Placental pericyte (primary cell): Measurements from ENCODE around the gene OR13F1. TPM values are rescaled to one million over a fixed set of nuclear protein-coding genes. Genes with fewer than 3 reads are reported as not detected.

Source experiments
- total RNA-seq: library from RNA; depleted of rRNA; stranded (reverse); fragments of >200 nt; gene quantifications from 2 replicates; pipeline ENCODE4 v1.2.3, GENCODE V29; 2012

The OR13F1 gene, protein sequence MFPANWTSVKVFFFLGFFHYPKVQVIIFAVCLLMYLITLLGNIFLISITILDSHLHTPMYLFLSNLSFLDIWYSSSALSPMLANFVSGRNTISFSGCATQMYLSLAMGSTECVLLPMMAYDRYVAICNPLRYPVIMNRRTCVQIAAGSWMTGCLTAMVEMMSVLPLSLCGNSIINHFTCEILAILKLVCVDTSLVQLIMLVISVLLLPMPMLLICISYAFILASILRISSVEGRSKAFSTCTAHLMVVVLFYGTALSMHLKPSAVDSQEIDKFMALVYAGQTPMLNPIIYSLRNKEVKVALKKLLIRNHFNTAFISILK
- not detected in 2 replicates for total RNA-seq

DNA sequence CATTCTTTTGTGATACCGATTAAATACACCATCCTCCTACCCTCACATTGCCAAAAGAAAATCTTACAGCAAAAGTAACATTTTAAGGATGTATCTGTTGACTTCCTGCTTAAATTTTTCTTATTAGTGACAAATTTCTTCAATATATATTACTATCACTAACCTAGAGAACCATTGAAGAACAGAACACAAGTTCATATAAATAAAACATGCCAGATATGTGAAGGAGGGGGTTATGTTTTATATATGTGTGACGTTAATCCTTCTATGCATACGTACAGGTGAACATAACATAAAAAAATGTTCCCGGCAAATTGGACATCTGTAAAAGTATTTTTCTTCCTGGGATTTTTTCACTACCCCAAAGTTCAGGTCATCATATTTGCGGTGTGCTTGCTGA lies at the start of gene OR13F1:
OR13F1 (plus strand) TSS at position 301 of the 400 bp plus-strand sequence; CDS start at position 301, 0 bp downstream.

DNA sequence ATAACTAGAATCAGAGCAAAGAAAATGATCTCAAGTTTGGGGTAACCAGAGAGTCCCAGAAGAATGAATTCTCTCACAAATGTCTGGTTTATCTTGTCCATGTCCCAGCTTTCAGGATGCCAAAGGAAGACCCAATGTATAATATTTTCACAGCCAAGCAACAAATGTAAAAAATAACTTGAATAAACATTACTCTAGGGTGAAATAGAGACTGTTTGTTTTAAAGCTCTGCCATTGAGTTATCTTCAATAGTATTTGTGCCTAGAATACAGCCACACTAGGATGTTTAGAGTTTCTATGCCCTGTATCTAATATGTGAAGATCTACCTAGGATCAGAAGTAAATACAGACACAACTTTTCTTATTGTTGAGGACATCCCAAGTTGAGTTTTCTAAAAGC lies 23.0 kb downstream of the OR13F1 start, which contains the start of gene OR13C4:
OR13C4 (minus strand) TSS at position 101 of the 400 bp plus-strand sequence; CDS start at position 101, 0 bp downstream.

DNA sequence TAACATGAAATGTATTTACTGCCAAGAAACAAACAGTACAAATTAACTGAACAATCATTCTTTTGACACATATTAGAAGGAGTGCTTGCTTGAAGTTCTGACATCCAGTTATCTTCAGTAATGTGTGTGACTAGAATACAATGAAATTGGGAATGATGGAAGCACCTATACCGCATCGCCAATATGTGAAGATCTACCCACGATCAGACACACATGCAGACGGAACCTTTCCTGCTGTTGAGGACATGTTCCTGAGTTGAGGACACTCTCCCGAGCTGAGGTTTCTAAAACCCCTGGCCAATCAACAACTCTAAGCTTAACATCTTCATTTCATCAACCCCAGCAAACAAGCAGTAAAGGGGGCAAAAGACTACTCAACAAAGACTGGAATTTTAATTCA lies 32.7 kb downstream of the OR13F1 start, which contains the start of gene OR13C3:
OR13C3 (minus strand) TSS at position 101 of the 400 bp plus-strand sequence. CDS start 133 bp downstream, outside the sequence.

Other genes starting within 250 kb of the OR13F1 start
- not detected in 2 replicates for gene OR13C4, start 22.9 kb downstream of the OR13F1 start, total RNA-seq
- gene OR13C3, start 32.6 kb downstream of the OR13F1 start, total RNA-seq, result not detected in 2 replicates
- gene OR13C8, start 64.9 kb downstream of the OR13F1 start, total RNA-seq, result not detected in 2 replicates
- gene OR13C5, start 95.2 kb downstream of the OR13F1 start, total RNA-seq, result not detected in 2 replicates
- gene OR13C2, start 101.4 kb downstream of the OR13F1 start, total RNA-seq, result not detected in 2 replicates
- not detected in 2 replicates for gene OR13C9, start 113.9 kb downstream of the OR13F1 start, total RNA-seq
- gene OR13D1, start 190.3 kb downstream of the OR13F1 start, total RNA-seq, result not detected in 2 replicates
- gene NIPSNAP3A, start 243.4 kb downstream of the OR13F1 start, total RNA-seq, result 19.3 and 30.9 TPM in 2 replicates